ENCODE data around the gene IFRD2. TPM values are rescaled to one million over a fixed set of nuclear protein-coding genes. Genes with fewer than 3 reads are reported as not detected.

Gene IFRD2
- total RNA-seq, 4 donors from 2014 or later = 37.3 to 85.4 (median 64.9) TPM

GRCh38 chr3:50322386-50323091 is 30.3 kb upstream of the IFRD2 start, which contains the start of gene HYAL2:
Gene HYAL2 (minus strand): TSS chr3:50322745. CDS start chr3:50320489, 2,256 bp downstream.
- H3K36me3 ChIP-seq = peaks cover 0 to 43% of the 10 kb centered on the region in 2 donors
- peak within 1 kb of the TSS; percentile 61 to 97 (median 95) for H3K27ac ChIP-seq
- WGBS, 2 donors (ENCODE audit: low coverage in 1 of 2) = 44% methylated on average over 3 of the region's 31 CpGs; no CpG with 5 or more reads in 1 of the 2 donors
- peak; percentile 2 for ATAC-seq
- TF ChIP-seq POLR2A (IDR thresholded peaks at IDR 0.05) (peak in 1 of 2 donors; percentile 19), EP300 (IDR thresholded peaks at IDR 0.05) (no peak), CTCF (IDR thresholded peaks at IDR 0.05) (no peak), POLR2AphosphoS5 (IDR thresholded peaks at IDR 0.05) (peak; percentile 36)
- peak within 1 kb of the TSS; percentile 51 to 89 for H3K4me3 ChIP-seq
- no peaks in the 10 kb centered on the region for H3K27me3 ChIP-seq
- H3K4me1 ChIP-seq = peaks cover 0 to 93% (median 46%) of the 10 kb centered on the region in 3 donors
- no peaks in the 10 kb centered on the region for H3K9me3 ChIP-seq

- Histone ChIP-seq H3K27ac (peak overlapping the region; percentile 36 to 97 (median 95)), H3K27me3 (no peaks in the 10 kb centered on the region), H3K4me3 (peak overlapping the region; percentile 51 to 89), H3K36me3 (peaks cover 0 to 48% of the 10 kb centered on the region in 2 donors), H3K9me3 (no peaks in the 10 kb centered on the region), H3K4me1 (peaks cover 0 to 93% (median 46%) of the 10 kb centered on the region in 3 donors)
- TF ChIP-seq POLR2A (IDR thresholded peaks at IDR 0.05) = peak in 1 of 2 donors; percentile 24
- no peak for TF ChIP-seq EP300 (IDR thresholded peaks at IDR 0.05)
- ATAC-seq = no peak
- 10% methylated on average over 2 of the region's 14 CpGs; no CpG with 5 or more reads in 1 of the 2 donors for WGBS, 2 donors (ENCODE audit: low coverage in 1 of 2)
Observed at GRCh38 chr3:50322115-50322385, 29.8 kb upstream of the IFRD2 start.

- peaks cover 0 to 93% (median 46%) of the 10 kb centered on the region in 3 donors for H3K4me1 ChIP-seq
Observed at GRCh38 chr3:50321336-50322114, 29.3 kb upstream of the IFRD2 start.

GRCh38 chr3:50320853-50321335 is 28.7 kb upstream of the IFRD2 start:
- H3K4me1 ChIP-seq = peaks cover 0 to 89% (median 46%) of the 10 kb centered on the region in 3 donors
- ATAC-seq = peak; percentile 73
- 0% methylated on average over 2 of the region's 45 CpGs; no CpG with 5 or more reads in 1 of the 2 donors for WGBS, 2 donors (ENCODE audit: low coverage in 1 of 2)
- no peaks in the 10 kb centered on the region for H3K9me3 ChIP-seq
- H3K4me3 ChIP-seq = peak overlapping the region; percentile 51 to 89
- peak overlapping the region; percentile 61 to 97 (median 95) for H3K27ac ChIP-seq
- H3K27me3 ChIP-seq = no peaks in the 10 kb centered on the region
- no peak for TF ChIP-seq EP300 (IDR thresholded peaks at IDR 0.05)
- TF ChIP-seq POLR2A (IDR thresholded peaks at IDR 0.05) = peak in 1 of 2 donors; percentile 52
- peak; percentile 39 for TF ChIP-seq POLR2AphosphoS5 (IDR thresholded peaks at IDR 0.05)
- peak in 1 of 4 experiments; percentile 22 for TF ChIP-seq CTCF (IDR thresholded peaks at IDR 0.05)
- H3K36me3 ChIP-seq = peaks cover 0 to 49% of the 10 kb centered on the region in 2 donors

More at GRCh38 chr3:50321336-50322114, 29.3 kb upstream of the IFRD2 start:
- H3K27me3 ChIP-seq = no peaks in the 10 kb centered on the region
- peaks cover 0 to 49% of the 10 kb centered on the region in 2 donors for H3K36me3 ChIP-seq
- H3K27ac ChIP-seq = peak overlapping the region; percentile 61 to 97 (median 95)
- H3K9me3 ChIP-seq = no peaks in the 10 kb centered on the region
- TF ChIP-seq EP300 (IDR thresholded peaks at IDR 0.05) (no peak), POLR2A (IDR thresholded peaks at IDR 0.05) (peak in 1 of 2 donors; percentile 55), POLR2AphosphoS5 (IDR thresholded peaks at IDR 0.05) (no peak), CTCF (IDR thresholded peaks at IDR 0.05) (peak in 2 of 4 experiments; percentile 56 to 68)
- peak; percentile 90 for ATAC-seq
- 0 to 20% methylated on average over 1 to 4 of the region's 59 CpGs for WGBS, 2 donors (ENCODE audit: low coverage in 1 of 2)
- H3K4me3 ChIP-seq = peak overlapping the region; percentile 51 to 89

Data from gastroesophageal sphincter (tissue), 4 donors.